WI38 (cell line): ENCODE results near the gene UNC13C.

Experiments used
- H3K4me3 ChIP-seq: 2 replicates; pipeline ENCODE4 v1.5.1; 2011; ENCODE audit warnings: low read depth, mild to moderate bottlenecking, control low read depth, low read length
- CTCF ChIP-seq: IDR thresholded peaks from 2 replicates; pipeline ENCODE4 v1.5.1; 2012; ENCODE audit warnings: low read depth, mild to moderate bottlenecking, control low read depth, low read length

Gene UNC13C

GRCh38 chr15:53974121-53974520 is 4.1 kb upstream of the UNC13C start:
- no peak for TF ChIP-seq CTCF

GRCh38 chr15:53974813-53975212 is 3.4 kb upstream of the UNC13C start:
- no peak for TF ChIP-seq CTCF
- no peak overlapping the region for H3K4me3 ChIP-seq

More at GRCh38 chr15:53974121-53974520, 4.1 kb upstream of the UNC13C start:
- no peak overlapping the region for H3K4me3 ChIP-seq

- H3K4me3 ChIP-seq = no peak overlapping the region
- no peak for TF ChIP-seq CTCF
Observed at GRCh38 chr15:53976844-53977392, 1.3 kb upstream of the UNC13C start.

GRCh38 chr15:53979051-53979788 is 979 bp downstream of the UNC13C start:
- H3K4me3 ChIP-seq = no peak overlapping the region
- no peak for TF ChIP-seq CTCF

- no peak for TF ChIP-seq CTCF
- no peak overlapping the region for H3K4me3 ChIP-seq
Observed at GRCh38 chr15:53980021-53980420, 1.8 kb downstream of the UNC13C start.

- no peak overlapping the region for H3K4me3 ChIP-seq
- no peak for TF ChIP-seq CTCF
Observed at GRCh38 chr15:53982071-53982680, 3.9 kb downstream of the UNC13C start.

GRCh38 chr15:53982876-53983275 is 4.6 kb downstream of the UNC13C start:
- TF ChIP-seq CTCF = no peak
- H3K4me3 ChIP-seq = no peak overlapping the region
